GM12878 (cell line): ENCODE results near the gene NOL3. TPM values are rescaled to one million over a fixed set of nuclear protein-coding genes. Genes with fewer than 3 reads are reported as not detected.

ENCODE experiments used
- ATAC-seq: fragments of 200-7000 bp; cut with Tn5 transposase; 3 replicates; pipeline ENCODE4 v1.9.1; 2020; ENCODE audit warnings: mild to moderate bottlenecking, moderate library complexity
- BruUV-seq: library from RNA; stranded (reverse); fragments of 400-500 nt; replicated peaks from 2 replicates; lab custom pipeline; 2021; lab: Mats Ljungman, UMichigan
- CTCF ChIA-PET: fragments of 300-600 bp; sonication (Branson Sonifier 250); formaldehyde crosslinking; extraction: SDS; loops from one replicate; lab custom pipeline; 2021; ENCODE audit warnings: inconsistent platforms; lab: Yijun Ruan, JAX
- POLR2A ChIA-PET: fragments of 350-600 bp; formaldehyde crosslinking; extraction: SDS; loops from one replicate; lab custom pipeline; 2021; ENCODE audit warnings: inconsistent platforms; lab: Charles Lee
- RAD21 ChIA-PET: fragments of 300-600 bp; sonication (Branson Sonifier 250); formaldehyde crosslinking; loops from one replicate; lab custom pipeline; 2023; ENCODE audit warnings: antibody characterized with exemption; ENCODE audit not compliant: unreplicated experiment; lab: Charles Lee
- SMC1A ChIA-PET: fragments of 300-600 bp; sonication (Branson Sonifier 250); formaldehyde crosslinking; loops from one replicate; lab custom pipeline; 2023; ENCODE audit not compliant: unreplicated experiment, uncharacterized antibody; lab: Charles Lee
- DNase-seq: peaks from one replicate; pipeline ENCODE4 v3.0.0-alpha.2; 2011; ENCODE audit warnings: low read depth, low spot score
- FAIRE-seq: peaks from 3 replicates; lab custom pipeline; 2011; peaks lifted over from hg19 to GRCh38; lab: Jason Lieb, UNC
- H2AFZ ChIP-seq: 2 replicates; pipeline ENCODE4 v1.6.0; 2011; ENCODE audit warnings: low read depth, low read length, control low read depth; ENCODE audit not compliant: control insufficient read depth
- H3K27ac ChIP-seq: 2 replicates; pipeline ENCODE4 v1.5.1; 2011; ENCODE audit warnings: control low read depth; ENCODE audit not compliant: control insufficient read depth, insufficient read depth
- H3K27me3 ChIP-seq, 2 experiments: replicated peaks in 1 of 2; 2 replicates each; pipeline versions ENCODE4 v1.6.0 to v1.6.1; 2011; ENCODE audit warnings: low read length in 1 of 2; ENCODE audit not compliant: control insufficient read depth in 2 of 2, insufficient read depth in 2 of 2
- H3K36me3 ChIP-seq, 2 experiments: 2 replicates each; pipeline ENCODE4 v1.5.1; 2011; ENCODE audit warnings: low read length in 1 of 2; ENCODE audit not compliant: control insufficient read depth in 2 of 2, insufficient read depth in 2 of 2
- H3K4me1 ChIP-seq: 2 replicates; pipeline ENCODE4 v1.6.1; 2011; ENCODE audit warnings: mild to moderate bottlenecking, low read length, moderate library complexity, mixed read lengths; ENCODE audit not compliant: control insufficient read depth, insufficient read depth
- H3K4me2 ChIP-seq: 2 replicates; pipeline ENCODE4 v1.6.0; 2011; ENCODE audit warnings: control low read depth; ENCODE audit not compliant: control insufficient read depth, insufficient read depth
- H3K4me3 ChIP-seq: fragments of 200-600 bp; sonication (generic); 2 replicates; pipeline ENCODE4 v1.5.1; 2016
- H3K79me2 ChIP-seq: 2 replicates; pipeline ENCODE4 v1.6.0; 2011; ENCODE audit warnings: low read length; ENCODE audit not compliant: control insufficient read depth, insufficient read depth
- H3K9ac ChIP-seq: 2 replicates; pipeline ENCODE4 v1.8.0; 2011; ENCODE audit warnings: low read length, control low read depth, mixed read lengths; ENCODE audit not compliant: control insufficient read depth, insufficient read depth
- H3K9me3 ChIP-seq: replicated peaks from 3 replicates; pipeline ENCODE4 v1.5.1; 2011; ENCODE audit warnings: mild to moderate bottlenecking, low read length; ENCODE audit not compliant: control insufficient read depth, insufficient read depth
- H4K20me1 ChIP-seq: 2 replicates; pipeline ENCODE4 v1.6.0; 2011; ENCODE audit not compliant: control insufficient read depth, insufficient read depth
- PML ChIP-seq: IDR thresholded peaks from 2 replicates; pipeline ENCODE4 v1.6.1; 2012; ENCODE audit warnings: low read length, inconsistent platforms
- POLR2AphosphoS2 ChIP-seq: IDR thresholded peaks from 2 replicates; pipeline ENCODE4 v1.6.1; 2011; ENCODE audit warnings: low read depth, mild to moderate bottlenecking, low read length, improper control_type of control experiment, moderate library complexity
- RCOR1 ChIP-seq: conservative IDR thresholded peaks from 2 replicates; pipeline ENCODE4 v1.6.1; 2012; ENCODE audit warnings: low read depth, low read length, improper control_type of control experiment
- RELA ChIP-seq: fragments of 450-650 bp; IDR thresholded peaks from 2 replicates; pipeline ENCODE4 v1.8.0; 2014; ENCODE audit warnings: borderline replicate concordance; ENCODE audit not compliant: partially characterized antibody
- WGBS: methylation state at CpG from one replicate; pipeline ENCODE4 v1.1.6; 2016; ENCODE audit warnings: low lambda C conversion rate; ENCODE audit not compliant: insufficient replicate concordance, insufficient coverage; ENCODE audit errors: missing lambda C conversion rate; 5-methylcytosine and 5-hydroxymethylcytosine counted together
- in situ Hi-C: fragments of 300-500 bp; cut with MboI; formaldehyde crosslinking; loops from 9 replicates; pipeline ENCODE4 v1.14.3; 2018; ENCODE audit warnings: mixed read lengths
- intact Hi-C: fragments of 100-400 bp; cut with micrococcal nuclease; formaldehyde crosslinking; loops from one replicate; pipeline ENCODE4 v1.14.2; 2022; ENCODE audit not compliant: unreplicated experiment
- polyA plus RNA-seq, 11 experiments: library from polyadenylated mRNA; depleted of rRNA in 4 of 11; unstranded in 6 of 11; stranded (reverse) in 5 of 11; fragments of >200 nt; fragmentation: Nextera tagmentation in 4 of 11; fragmentation: Illumina TruSeq in 1 of 11; extraction: Ambion mirVana in 4 of 11; extraction: Trizol in 1 of 11; gene quantifications; 1 replicate in 1 of 11; 2 replicates in 10 of 11; pipeline versions ENCODE4 v1.2.1 to v1.2.3, GENCODE V29; 2011 to 2016; ENCODE audit warnings: inconsistent platforms in 2 of 11, missing spikeins in 2 of 11, low read depth in 1 of 11
- total RNA-seq, 4 experiments: library from RNA; depleted of rRNA in 3 of 4; stranded (reverse); fragments of >200 nt in 3 of 4; fragmentation: Illumina TruSeq in 1 of 4; extraction: Trizol in 1 of 4; gene quantifications; 2 replicates each; pipeline versions ENCODE4 v1.2.1 to v1.2.3, GENCODE V29; 2013 to 2021
- TF ChIP-seq, protein P1 (sequence below): IDR thresholded peaks from 2 replicates; pipeline ENCODE4 v1.6.1; 2012; ENCODE audit warnings: low read length, inconsistent platforms
- TF ChIP-seq, protein P2 (sequence below): IDR thresholded peaks from 2 replicates; pipeline ENCODE4 v1.6.1; 2012; ENCODE audit warnings: mild to moderate bottlenecking, low read depth, low read length
- TF ChIP-seq, protein P3 (sequence below): fragments of 450-650 bp; formaldehyde crosslinking; IDR thresholded peaks from 2 replicates; pipeline ENCODE4 v1.4.0; 2022; ENCODE audit warnings: mild to moderate bottlenecking, moderate library complexity

The NOL3 gene
- total and polyA plus RNA-seq, 10 of the 15 experiments (the other 5 are each of a cell fraction or from before 2014, with no cell fraction given): 0.31 to 18.4 (median 2.7) TPM

DNA sequence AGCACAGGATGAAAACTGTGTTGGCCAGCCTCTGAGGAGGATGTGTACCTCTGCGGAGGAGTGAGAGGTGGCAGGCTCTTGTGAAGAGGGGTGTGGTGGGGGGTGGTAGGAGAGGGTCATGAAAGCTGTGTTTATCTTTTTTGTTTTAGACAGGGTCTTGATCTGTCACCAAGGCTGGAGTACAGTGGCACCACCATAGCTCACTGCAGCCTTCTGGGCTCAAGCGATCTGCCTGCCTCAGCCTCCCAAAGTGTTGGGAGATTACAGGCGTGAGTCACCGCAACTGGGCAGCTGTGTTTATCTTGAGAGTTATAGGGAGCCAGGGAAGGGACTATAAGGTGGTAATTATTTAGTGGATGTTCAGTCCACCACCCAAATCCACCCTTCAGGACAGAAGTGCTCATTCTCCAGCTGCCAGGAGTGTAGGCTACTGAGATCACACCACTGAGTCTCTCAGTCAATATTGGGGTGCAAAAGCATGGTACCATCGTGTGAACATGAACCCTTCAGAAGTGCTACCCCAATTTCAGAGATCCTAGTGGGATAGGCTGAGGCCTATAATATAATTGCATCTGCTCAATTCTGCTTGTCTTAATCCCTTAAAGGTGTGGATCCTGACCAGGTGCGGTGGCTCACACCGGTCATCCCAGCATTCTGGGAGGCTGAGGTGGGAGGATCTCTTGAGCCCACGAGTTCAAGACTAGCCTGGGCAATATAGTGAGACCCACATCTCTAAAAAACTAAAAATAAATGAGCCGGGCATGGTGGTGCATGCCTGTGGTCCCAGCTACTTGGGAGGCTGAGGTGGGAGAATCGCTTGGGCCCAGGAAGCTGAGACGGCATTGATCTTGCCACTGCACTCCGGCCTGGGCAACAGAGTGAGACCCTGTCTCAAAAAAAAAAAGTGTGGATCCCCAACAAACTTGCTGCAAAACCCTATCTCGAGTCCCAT, 20.4 kb downstream of the NOL3 start:
- ATAC-seq: no peak
- DNase-seq: no peak
- no peaks in the 10 kb centered on the region for H3K9me3 ChIP-seq
- peaks cover 9 to 10% of the 10 kb centered on the region in 2 experiments for H3K36me3 ChIP-seq
- ChIA-PET SMC1A (interaction anchor here (0.7 to 1.1 kb wide), 2 partner anchors 33 to 148 kb away, joined by 3 read pairs; no protein-coding TSS in a partner anchor), POLR2A (interaction anchor here (1.4 kb wide), 1 partner anchor 36 kb away, joined by 5 read pairs; the partner anchor contains the start of gene TMEM208), CTCF (interaction anchor here (1.0 to 1.7 kb wide), 5 partner anchors 20 to 237 kb away, joined by 3 to 5 read pairs (median 4); partner anchors contain the start of genes NOL3 and TMEM208), RAD21 (no interaction called here)
- in situ Hi-C loops (no loop called here), intact Hi-C loops (no loop called here)
- H3K4me1 ChIP-seq: peaks cover 8% of the 10 kb centered on the region
- no TSS peak for BruUV-seq
- no peak overlapping the region for H3K4me2 ChIP-seq
- WGBS: 67% methylated on average over 13 of the region's 13 CpGs
- peaks cover 23% of the 10 kb centered on the region for H3K79me2 ChIP-seq
- no peak overlapping the region for H3K9ac ChIP-seq
- no peak overlapping the region for H3K27ac ChIP-seq
- FAIRE-seq: no peak
- H2AFZ ChIP-seq: no peak overlapping the region; the same call in 1 of the 2 replicates
- H3K27me3 ChIP-seq: no peaks in the 10 kb centered on the region
- H3K4me3 ChIP-seq: no peak overlapping the region
- peaks cover 4% of the 10 kb centered on the region for H4K20me1 ChIP-seq
- TF ChIP-seq, protein P1, sequence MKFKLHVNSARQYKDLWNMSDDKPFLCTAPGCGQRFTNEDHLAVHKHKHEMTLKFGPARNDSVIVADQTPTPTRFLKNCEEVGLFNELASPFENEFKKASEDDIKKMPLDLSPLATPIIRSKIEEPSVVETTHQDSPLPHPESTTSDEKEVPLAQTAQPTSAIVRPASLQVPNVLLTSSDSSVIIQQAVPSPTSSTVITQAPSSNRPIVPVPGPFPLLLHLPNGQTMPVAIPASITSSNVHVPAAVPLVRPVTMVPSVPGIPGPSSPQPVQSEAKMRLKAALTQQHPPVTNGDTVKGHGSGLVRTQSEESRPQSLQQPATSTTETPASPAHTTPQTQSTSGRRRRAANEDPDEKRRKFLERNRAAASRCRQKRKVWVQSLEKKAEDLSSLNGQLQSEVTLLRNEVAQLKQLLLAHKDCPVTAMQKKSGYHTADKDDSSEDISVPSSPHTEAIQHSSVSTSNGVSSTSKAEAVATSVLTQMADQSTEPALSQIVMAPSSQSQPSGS: no peak
- TF ChIP-seq, protein P2, sequence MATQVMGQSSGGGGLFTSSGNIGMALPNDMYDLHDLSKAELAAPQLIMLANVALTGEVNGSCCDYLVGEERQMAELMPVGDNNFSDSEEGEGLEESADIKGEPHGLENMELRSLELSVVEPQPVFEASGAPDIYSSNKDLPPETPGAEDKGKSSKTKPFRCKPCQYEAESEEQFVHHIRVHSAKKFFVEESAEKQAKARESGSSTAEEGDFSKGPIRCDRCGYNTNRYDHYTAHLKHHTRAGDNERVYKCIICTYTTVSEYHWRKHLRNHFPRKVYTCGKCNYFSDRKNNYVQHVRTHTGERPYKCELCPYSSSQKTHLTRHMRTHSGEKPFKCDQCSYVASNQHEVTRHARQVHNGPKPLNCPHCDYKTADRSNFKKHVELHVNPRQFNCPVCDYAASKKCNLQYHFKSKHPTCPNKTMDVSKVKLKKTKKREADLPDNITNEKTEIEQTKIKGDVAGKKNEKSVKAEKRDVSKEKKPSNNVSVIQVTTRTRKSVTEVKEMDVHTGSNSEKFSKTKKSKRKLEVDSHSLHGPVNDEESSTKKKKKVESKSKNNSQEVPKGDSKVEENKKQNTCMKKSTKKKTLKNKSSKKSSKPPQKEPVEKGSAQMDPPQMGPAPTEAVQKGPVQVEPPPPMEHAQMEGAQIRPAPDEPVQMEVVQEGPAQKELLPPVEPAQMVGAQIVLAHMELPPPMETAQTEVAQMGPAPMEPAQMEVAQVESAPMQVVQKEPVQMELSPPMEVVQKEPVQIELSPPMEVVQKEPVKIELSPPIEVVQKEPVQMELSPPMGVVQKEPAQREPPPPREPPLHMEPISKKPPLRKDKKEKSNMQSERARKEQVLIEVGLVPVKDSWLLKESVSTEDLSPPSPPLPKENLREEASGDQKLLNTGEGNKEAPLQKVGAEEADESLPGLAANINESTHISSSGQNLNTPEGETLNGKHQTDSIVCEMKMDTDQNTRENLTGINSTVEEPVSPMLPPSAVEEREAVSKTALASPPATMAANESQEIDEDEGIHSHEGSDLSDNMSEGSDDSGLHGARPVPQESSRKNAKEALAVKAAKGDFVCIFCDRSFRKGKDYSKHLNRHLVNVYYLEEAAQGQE: no peak
- TF ChIP-seq RCOR1: no peak
- TF ChIP-seq, protein P3, sequence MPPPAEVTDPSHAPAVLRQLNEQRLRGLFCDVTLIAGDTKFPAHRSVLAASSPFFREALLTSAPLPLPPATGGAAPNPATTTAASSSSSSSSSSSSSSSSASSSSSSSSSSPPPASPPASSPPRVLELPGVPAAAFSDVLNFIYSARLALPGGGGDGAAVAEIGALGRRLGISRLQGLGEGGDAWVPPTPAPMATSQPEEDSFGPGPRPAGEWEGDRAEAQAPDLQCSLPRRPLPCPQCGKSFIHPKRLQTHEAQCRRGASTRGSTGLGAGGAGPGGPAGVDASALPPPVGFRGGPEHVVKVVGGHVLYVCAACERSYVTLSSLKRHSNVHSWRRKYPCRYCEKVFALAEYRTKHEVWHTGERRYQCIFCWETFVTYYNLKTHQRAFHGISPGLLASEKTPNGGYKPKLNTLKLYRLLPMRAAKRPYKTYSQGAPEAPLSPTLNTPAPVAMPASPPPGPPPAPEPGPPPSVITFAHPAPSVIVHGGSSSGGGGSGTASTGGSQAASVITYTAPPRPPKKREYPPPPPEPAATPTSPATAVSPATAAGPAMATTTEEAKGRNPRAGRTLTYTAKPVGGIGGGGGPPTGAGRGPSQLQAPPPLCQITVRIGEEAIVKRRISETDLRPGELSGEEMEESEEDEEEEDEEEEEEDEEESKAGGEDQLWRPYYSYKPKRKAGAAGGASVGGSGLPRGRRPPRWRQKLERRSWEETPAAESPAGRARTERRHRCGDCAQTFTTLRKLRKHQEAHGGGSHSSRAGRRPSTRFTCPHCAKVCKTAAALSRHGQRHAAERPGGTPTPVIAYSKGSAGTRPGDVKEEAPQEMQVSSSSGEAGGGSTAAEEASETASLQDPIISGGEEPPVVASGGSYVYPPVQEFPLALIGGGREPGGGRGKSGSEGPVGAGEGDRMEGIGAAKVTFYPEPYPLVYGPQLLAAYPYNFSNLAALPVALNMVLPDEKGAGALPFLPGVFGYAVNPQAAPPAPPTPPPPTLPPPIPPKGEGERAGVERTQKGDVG: no peak
- no peak for TF ChIP-seq PML
- TF ChIP-seq RELA: no peak
- TF ChIP-seq POLR2AphosphoS2: no peak
